ENCODE data around the gene PAM. TPM values are rescaled to one million over a fixed set of nuclear protein-coding genes. Genes with fewer than 3 reads are reported as not detected.
"Not testable (repeated sequence)": the region's sequence is repeated elsewhere in the genome, so short reads cannot be mapped to it uniquely, and the experiment has no call there.

PAM gene
- total RNA-seq, 1 donor from 2014 or later, result 267 TPM

- DNase-seq (ENCODE audit: extremely low spot score, unreplicated experiment), result no peak
- Mint-ChIP-seq H3K4me3 (ENCODE audit: unreplicated experiment) (no peak overlapping the region), H3K27ac (ENCODE audit: unreplicated experiment) (no peak overlapping the region), H3K27me3 (ENCODE audit: unreplicated experiment) (peaks cover 3% of the 10 kb centered on the region), H3K9me3 (ENCODE audit: unreplicated experiment) (no peaks in the 10 kb centered on the region), H3K4me1 (ENCODE audit: unreplicated experiment) (no peaks in the 10 kb centered on the region), H3K36me3 (ENCODE audit: unreplicated experiment) (no peaks in the 10 kb centered on the region)
- TF ChIP-seq, protein P1, sequence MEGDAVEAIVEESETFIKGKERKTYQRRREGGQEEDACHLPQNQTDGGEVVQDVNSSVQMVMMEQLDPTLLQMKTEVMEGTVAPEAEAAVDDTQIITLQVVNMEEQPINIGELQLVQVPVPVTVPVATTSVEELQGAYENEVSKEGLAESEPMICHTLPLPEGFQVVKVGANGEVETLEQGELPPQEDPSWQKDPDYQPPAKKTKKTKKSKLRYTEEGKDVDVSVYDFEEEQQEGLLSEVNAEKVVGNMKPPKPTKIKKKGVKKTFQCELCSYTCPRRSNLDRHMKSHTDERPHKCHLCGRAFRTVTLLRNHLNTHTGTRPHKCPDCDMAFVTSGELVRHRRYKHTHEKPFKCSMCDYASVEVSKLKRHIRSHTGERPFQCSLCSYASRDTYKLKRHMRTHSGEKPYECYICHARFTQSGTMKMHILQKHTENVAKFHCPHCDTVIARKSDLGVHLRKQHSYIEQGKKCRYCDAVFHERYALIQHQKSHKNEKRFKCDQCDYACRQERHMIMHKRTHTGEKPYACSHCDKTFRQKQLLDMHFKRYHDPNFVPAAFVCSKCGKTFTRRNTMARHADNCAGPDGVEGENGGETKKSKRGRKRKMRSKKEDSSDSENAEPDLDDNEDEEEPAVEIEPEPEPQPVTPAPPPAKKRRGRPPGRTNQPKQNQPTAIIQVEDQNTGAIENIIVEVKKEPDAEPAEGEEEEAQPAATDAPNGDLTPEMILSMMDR (IDR thresholded peaks at IDR 0.05), result no peak
Observed at GRCh38 chr5:103057208-103058130, 302.4 kb downstream of the PAM start.

- Mint-ChIP-seq H3K27me3 (ENCODE audit: unreplicated experiment) (peaks cover 7% of the 10 kb centered on the region), H3K36me3 (ENCODE audit: unreplicated experiment) (no peaks in the 10 kb centered on the region), H3K27ac (ENCODE audit: unreplicated experiment) (no peak overlapping the region), H3K4me1 (ENCODE audit: unreplicated experiment) (no peaks in the 10 kb centered on the region), H3K4me3 (ENCODE audit: unreplicated experiment) (no peak overlapping the region), H3K9me3 (ENCODE audit: unreplicated experiment) (no peaks in the 10 kb centered on the region)
- DNase-seq (ENCODE audit: extremely low spot score, unreplicated experiment), result no peak
- TF ChIP-seq, protein P1 (IDR thresholded peaks at IDR 0.05), result no peak
Observed at GRCh38 chr5:103059525-103059924, 304.4 kb downstream of the PAM start.

GRCh38 chr5:103060424-103060954 lies 305.4 kb downstream of the PAM start:
- no peaks in the 10 kb centered on the region for H3K4me1 Mint-ChIP-seq (ENCODE audit: unreplicated experiment)
- DNase-seq (ENCODE audit: extremely low spot score, unreplicated experiment), result no peak
- TF ChIP-seq, protein P1 (IDR thresholded peaks at IDR 0.05), result no peak
- H3K9me3 Mint-ChIP-seq (ENCODE audit: unreplicated experiment), result no peaks in the 10 kb centered on the region
- H3K27ac Mint-ChIP-seq (ENCODE audit: unreplicated experiment), result no peak overlapping the region
- H3K4me3 Mint-ChIP-seq (ENCODE audit: unreplicated experiment), result no peak overlapping the region
- no peaks in the 10 kb centered on the region for H3K36me3 Mint-ChIP-seq (ENCODE audit: unreplicated experiment)
- peaks cover 7% of the 10 kb centered on the region for H3K27me3 Mint-ChIP-seq (ENCODE audit: unreplicated experiment)

DNA sequence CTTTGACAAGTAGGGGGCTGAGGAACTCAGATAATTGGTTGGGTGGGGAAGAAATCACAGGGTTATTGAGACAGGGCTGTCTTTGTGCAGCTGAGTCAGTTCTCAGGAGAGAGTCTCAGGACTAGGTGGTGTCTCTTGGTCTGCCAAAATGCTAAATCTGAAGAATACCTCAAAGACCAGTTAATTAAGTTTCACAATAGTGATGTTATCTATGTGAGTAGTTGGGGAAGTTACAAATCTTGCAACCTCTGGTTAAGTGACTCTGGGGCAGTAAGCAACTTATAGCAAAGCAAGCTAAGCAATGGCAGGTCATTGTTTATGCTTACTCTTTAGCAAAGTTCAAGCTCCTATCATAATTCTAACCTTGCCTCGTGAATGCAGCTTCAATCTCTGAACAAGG lies 311.2 kb downstream of the PAM start:
- H3K36me3 Mint-ChIP-seq (ENCODE audit: unreplicated experiment), result no peaks in the 10 kb centered on the region
- TF ChIP-seq, protein P1 (IDR thresholded peaks at IDR 0.05), result no peak
- DNase-seq (ENCODE audit: extremely low spot score, unreplicated experiment), result no peak
- H3K9me3 Mint-ChIP-seq (ENCODE audit: unreplicated experiment), result no peaks in the 10 kb centered on the region
- H3K4me1 Mint-ChIP-seq (ENCODE audit: unreplicated experiment), result no peaks in the 10 kb centered on the region
- peaks cover 4% of the 10 kb centered on the region for H3K27me3 Mint-ChIP-seq (ENCODE audit: unreplicated experiment)
- no peak overlapping the region for H3K4me3 Mint-ChIP-seq (ENCODE audit: unreplicated experiment)
- H3K27ac Mint-ChIP-seq (ENCODE audit: unreplicated experiment), result no peak overlapping the region

DNA sequence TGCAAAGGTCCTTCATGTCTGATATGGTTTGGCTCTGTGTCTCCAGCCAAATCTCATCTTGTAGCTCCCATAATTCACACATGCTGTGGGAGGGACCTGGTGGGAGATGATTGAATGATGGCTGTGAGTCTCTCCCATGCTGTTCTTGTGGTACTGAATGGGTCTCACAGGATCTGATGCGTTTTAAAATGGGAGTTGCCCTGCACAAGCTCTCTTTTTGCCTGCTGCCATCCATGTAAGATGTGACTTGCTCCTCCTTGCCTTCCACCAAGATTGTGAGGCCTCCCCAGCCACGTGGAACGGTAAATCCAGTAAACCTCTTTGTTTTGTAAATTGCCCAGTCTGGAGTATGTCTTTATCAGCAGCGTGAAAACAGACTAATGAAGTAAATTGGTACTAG lies 318.4 kb downstream of the PAM start:
- H3K9me3 Mint-ChIP-seq (ENCODE audit: unreplicated experiment), result peaks cover 46% of the 10 kb centered on the region
- H3K27ac Mint-ChIP-seq (ENCODE audit: unreplicated experiment); H3K27me3 Mint-ChIP-seq (ENCODE audit: unreplicated experiment); H3K4me3 Mint-ChIP-seq (ENCODE audit: unreplicated experiment); H3K36me3 Mint-ChIP-seq (ENCODE audit: unreplicated experiment); DNase-seq (ENCODE audit: extremely low spot score, unreplicated experiment); H3K4me1 Mint-ChIP-seq (ENCODE audit: unreplicated experiment): not testable (repeated sequence)
